GM12878 (cell line): ENCODE results near the gene SYPL1. TPM values are rescaled to one million over a fixed set of nuclear protein-coding genes. Genes with fewer than 3 reads are reported as not detected.

ENCODE experiments used
- ATAC-seq: fragments of 200-7000 bp; cut with Tn5 transposase; 3 replicates; pipeline ENCODE4 v1.9.1; 2020; ENCODE audit warnings: mild to moderate bottlenecking, moderate library complexity
- BruUV-seq: library from RNA; stranded (reverse); fragments of 400-500 nt; replicated peaks from 2 replicates; lab custom pipeline; 2021; lab: Mats Ljungman, UMichigan
- CTCF ChIA-PET: fragments of 300-600 bp; sonication (Branson Sonifier 250); formaldehyde crosslinking; extraction: SDS; loops from one replicate; lab custom pipeline; 2021; ENCODE audit warnings: inconsistent platforms; lab: Yijun Ruan, JAX
- POLR2A ChIA-PET: fragments of 350-600 bp; formaldehyde crosslinking; extraction: SDS; loops from one replicate; lab custom pipeline; 2021; ENCODE audit warnings: inconsistent platforms; lab: Charles Lee
- RAD21 ChIA-PET: fragments of 300-600 bp; sonication (Branson Sonifier 250); formaldehyde crosslinking; loops from one replicate; lab custom pipeline; 2023; ENCODE audit warnings: antibody characterized with exemption; ENCODE audit not compliant: unreplicated experiment; lab: Charles Lee
- SMC1A ChIA-PET: fragments of 300-600 bp; sonication (Branson Sonifier 250); formaldehyde crosslinking; loops from one replicate; lab custom pipeline; 2023; ENCODE audit not compliant: unreplicated experiment, uncharacterized antibody; lab: Charles Lee
- DNase-seq: peaks from one replicate; pipeline ENCODE4 v3.0.0-alpha.2; 2011; ENCODE audit warnings: low read depth, low spot score
- FAIRE-seq: peaks from 3 replicates; lab custom pipeline; 2011; peaks lifted over from hg19 to GRCh38; lab: Jason Lieb, UNC
- H2AFZ ChIP-seq: 2 replicates; pipeline ENCODE4 v1.6.0; 2011; ENCODE audit warnings: low read depth, low read length, control low read depth; ENCODE audit not compliant: control insufficient read depth
- H3K27ac ChIP-seq: 2 replicates; pipeline ENCODE4 v1.5.1; 2011; ENCODE audit warnings: control low read depth; ENCODE audit not compliant: control insufficient read depth, insufficient read depth
- H3K27me3 ChIP-seq, 2 experiments: replicated peaks in 1 of 2; 2 replicates each; pipeline versions ENCODE4 v1.6.0 to v1.6.1; 2011; ENCODE audit warnings: low read length in 1 of 2; ENCODE audit not compliant: control insufficient read depth in 2 of 2, insufficient read depth in 2 of 2
- H3K36me3 ChIP-seq, 2 experiments: 2 replicates each; pipeline ENCODE4 v1.5.1; 2011; ENCODE audit warnings: low read length in 1 of 2; ENCODE audit not compliant: control insufficient read depth in 2 of 2, insufficient read depth in 2 of 2
- H3K4me1 ChIP-seq: 2 replicates; pipeline ENCODE4 v1.6.1; 2011; ENCODE audit warnings: mild to moderate bottlenecking, low read length, moderate library complexity, mixed read lengths; ENCODE audit not compliant: control insufficient read depth, insufficient read depth
- H3K4me2 ChIP-seq: 2 replicates; pipeline ENCODE4 v1.6.0; 2011; ENCODE audit warnings: control low read depth; ENCODE audit not compliant: control insufficient read depth, insufficient read depth
- H3K4me3 ChIP-seq: fragments of 200-600 bp; sonication (generic); 2 replicates; pipeline ENCODE4 v1.5.1; 2016
- H3K79me2 ChIP-seq: 2 replicates; pipeline ENCODE4 v1.6.0; 2011; ENCODE audit warnings: low read length; ENCODE audit not compliant: control insufficient read depth, insufficient read depth
- H3K9ac ChIP-seq: 2 replicates; pipeline ENCODE4 v1.8.0; 2011; ENCODE audit warnings: low read length, control low read depth, mixed read lengths; ENCODE audit not compliant: control insufficient read depth, insufficient read depth
- H3K9me3 ChIP-seq: replicated peaks from 3 replicates; pipeline ENCODE4 v1.5.1; 2011; ENCODE audit warnings: mild to moderate bottlenecking, low read length; ENCODE audit not compliant: control insufficient read depth, insufficient read depth
- H4K20me1 ChIP-seq: 2 replicates; pipeline ENCODE4 v1.6.0; 2011; ENCODE audit not compliant: control insufficient read depth, insufficient read depth
- BACH1 ChIP-seq: fragments of 450-650 bp; IDR thresholded peaks from 2 replicates; pipeline ENCODE4 v1.6.1; 2017; ENCODE audit warnings: mild to moderate bottlenecking, borderline replicate concordance
- BHLHE40 ChIP-seq, 2 experiments: fragments of 450-650 bp in 1 of 2; IDR thresholded peaks; 2 replicates each; pipeline ENCODE4 v1.6.1; 2011 to 2017; ENCODE audit warnings: low read depth in 2 of 2, borderline replicate concordance in 1 of 2, improper control_type of control experiment in 1 of 2, low read length in 1 of 2, mild to moderate bottlenecking in 1 of 2
- EED ChIP-seq: sonication (generic); IDR thresholded peaks from 2 replicates; pipeline ENCODE4 v1.6.1; 2016; ENCODE audit warnings: antibody characterized with exemption, low read depth
- ESRRA ChIP-seq: IDR thresholded peaks from 2 replicates; pipeline ENCODE4 v1.6.1; 2012; ENCODE audit warnings: mild to moderate bottlenecking, low read length, improper control_type of control experiment
- EZH2 ChIP-seq: IDR thresholded peaks from 2 replicates; pipeline ENCODE4 v1.6.1; 2012; ENCODE audit warnings: low read depth, mild to moderate bottlenecking, control low read depth, inconsistent platforms, low read length, borderline replicate concordance; ENCODE audit not compliant: control insufficient read depth
- HDAC2 ChIP-seq: fragments of 200-600 bp; sonication (generic); IDR thresholded peaks from 2 replicates; pipeline ENCODE4 v1.6.1; 2017
- IRF5 ChIP-seq: fragments of 450-650 bp; IDR thresholded peaks from 2 replicates; pipeline ENCODE4 v1.6.1; 2017; ENCODE audit warnings: borderline replicate concordance
- JUNB ChIP-seq: IDR thresholded peaks from 2 replicates; pipeline ENCODE4 v1.6.1; 2016; ENCODE audit warnings: antibody characterized with exemption, mild to moderate bottlenecking
- KAT2A ChIP-seq: conservative IDR thresholded peaks from 2 replicates; pipeline ENCODE4 v1.6.1; 2011; ENCODE audit warnings: low read depth, low read length; ENCODE audit not compliant: control insufficient read depth
- NBN ChIP-seq: fragments of 450-650 bp; IDR thresholded peaks from 2 replicates; pipeline ENCODE4 v1.6.1; 2016
- NFXL1 ChIP-seq: fragments of 450-650 bp; IDR thresholded peaks from 2 replicates; pipeline ENCODE4 v1.6.1; 2017; ENCODE audit warnings: antibody characterized with exemption, mild to moderate bottlenecking, borderline replicate concordance
- POLR2A ChIP-seq: IDR thresholded peaks from 2 replicates; pipeline ENCODE4 v1.6.1; 2011; ENCODE audit warnings: low read depth, mild to moderate bottlenecking, low read length
- RELA ChIP-seq: fragments of 450-650 bp; IDR thresholded peaks from 2 replicates; pipeline ENCODE4 v1.8.0; 2014; ENCODE audit warnings: borderline replicate concordance; ENCODE audit not compliant: partially characterized antibody
- SMC3 ChIP-seq: IDR thresholded peaks from 2 replicates; pipeline ENCODE4 v1.6.1; 2011; ENCODE audit warnings: low read length, improper control_type of control experiment, borderline replicate concordance
- SPI1 ChIP-seq: IDR thresholded peaks from 2 replicates; pipeline ENCODE4 v1.6.1; 2011; ENCODE audit warnings: low read depth, mild to moderate bottlenecking, low read length, moderate library complexity, borderline replicate concordance; ENCODE audit not compliant: insufficient read depth
- SRF ChIP-seq, 2 experiments: IDR thresholded peaks; 2 replicates each; pipeline ENCODE4 v1.6.1; 2011; ENCODE audit warnings: low read depth in 2 of 2, low read length in 2 of 2, mild to moderate bottlenecking in 1 of 2, moderate library complexity in 1 of 2
- STAT3 ChIP-seq: IDR thresholded peaks from 2 replicates; pipeline ENCODE4 v1.6.1; 2011; ENCODE audit warnings: low read depth, low read length, improper control_type of control experiment
- TCF7 ChIP-seq: IDR thresholded peaks from 2 replicates; pipeline ENCODE4 v1.6.1; 2014; ENCODE audit warnings: antibody characterized with exemption, borderline replicate concordance
- ZNF687 ChIP-seq: fragments of 450-650 bp; IDR thresholded peaks from 2 replicates; pipeline ENCODE4 v1.6.1; 2017; ENCODE audit warnings: mild to moderate bottlenecking, moderate library complexity
- WGBS: methylation state at CpG from one replicate; pipeline ENCODE4 v1.1.6; 2016; ENCODE audit warnings: low lambda C conversion rate; ENCODE audit not compliant: insufficient replicate concordance, insufficient coverage; ENCODE audit errors: missing lambda C conversion rate; 5-methylcytosine and 5-hydroxymethylcytosine counted together
- in situ Hi-C: fragments of 300-500 bp; cut with MboI; formaldehyde crosslinking; loops from 9 replicates; pipeline ENCODE4 v1.14.3; 2018; ENCODE audit warnings: mixed read lengths
- intact Hi-C: fragments of 100-400 bp; cut with micrococcal nuclease; formaldehyde crosslinking; loops from one replicate; pipeline ENCODE4 v1.14.2; 2022; ENCODE audit not compliant: unreplicated experiment
- polyA plus RNA-seq, 11 experiments: library from polyadenylated mRNA; depleted of rRNA in 4 of 11; unstranded in 6 of 11; stranded (reverse) in 5 of 11; fragments of >200 nt; fragmentation: Nextera tagmentation in 4 of 11; fragmentation: Illumina TruSeq in 1 of 11; extraction: Ambion mirVana in 4 of 11; extraction: Trizol in 1 of 11; gene quantifications; 1 replicate in 1 of 11; 2 replicates in 10 of 11; pipeline versions ENCODE4 v1.2.1 to v1.2.3, GENCODE V29; 2011 to 2016; ENCODE audit warnings: inconsistent platforms in 2 of 11, missing spikeins in 2 of 11, low read depth in 1 of 11
- total RNA-seq, 4 experiments: library from RNA; depleted of rRNA in 3 of 4; stranded (reverse); fragments of >200 nt in 3 of 4; fragmentation: Illumina TruSeq in 1 of 4; extraction: Trizol in 1 of 4; gene quantifications; 2 replicates each; pipeline versions ENCODE4 v1.2.1 to v1.2.3, GENCODE V29; 2013 to 2021

Gene SYPL1
- total and polyA plus RNA-seq, 10 of the 15 experiments (the other 5 are each of a cell fraction or from before 2014, with no cell fraction given) = 34.5 to 177 (median 87.3) TPM

GRCh38 chr7:106056513-106057203 is 55.5 kb downstream of the SYPL1 start:
- Histone ChIP-seq H3K4me1 (peaks cover 52% of the 10 kb centered on the region), H4K20me1 (no peaks in the 10 kb centered on the region), H2AFZ (peak overlapping the region; percentile 49), H3K27me3 (no peaks in the 10 kb centered on the region), H3K9ac (peak overlapping the region; percentile 9), H3K9me3 (peaks cover 14% of the 10 kb centered on the region; the same call in 2 of the 3 replicates), H3K4me3 (no peak overlapping the region), H3K36me3 (no peaks in the 10 kb centered on the region), H3K27ac (peak overlapping the region; percentile 97), H3K4me2 (peak overlapping the region; percentile 84), H3K79me2 (no peaks in the 10 kb centered on the region)
- FAIRE-seq (no peak), ATAC-seq (peak; percentile 75), DNase-seq (no peak)
- SMC1A ChIA-PET = interaction anchor here (0.8 to 8.8 kb wide), 24 partner anchors 9 to 406 kb away, joined by 3 to 223 read pairs (median 4); partner anchors contain the start of gene SYPL1
- intact Hi-C loops (loop anchor here (1.0 to 10.0 kb wide), 5 partner anchors 55 to 408 kb away; partner anchors contain the start of gene NAMPT), in situ Hi-C loops (loop anchor here (5.0 kb wide), 1 partner anchor 96 kb away; no protein-coding TSS in a partner anchor)
- WGBS = 25% methylated on average over 9 of the region's 9 CpGs
- CTCF ChIA-PET = interaction anchor here (0.6 to 9.2 kb wide), 21 partner anchors 9 to 305 kb away, joined by 3 to 288 read pairs (median 5); partner anchors contain the start of gene SYPL1
- RAD21 ChIA-PET = interaction anchor here (0.5 to 6.0 kb wide), 9 partner anchors 12 to 286 kb away, joined by 3 to 133 read pairs (median 7); partner anchors contain the start of gene SYPL1
- no TSS peak for BruUV-seq
- POLR2A ChIA-PET = interaction anchor here (0.5 to 6.2 kb wide), 6 partner anchors 16 to 113 kb away, joined by 3 to 47 read pairs (median 4); partner anchors contain the start of gene SYPL1
- TF ChIP-seq TCF7 (no peak), POLR2A (no peak), EZH2 (no peak), STAT3 (no peak), SPI1 (no peak), ESRRA (no peak), JUNB (peak; percentile 67), KAT2A (no peak), ZNF687 (no peak), NBN (0 out of 2 replicates have a peak, but pooled peaks have one; percentile 15), RELA (no peak), EED (0 out of 2 replicates have a peak, but pooled peaks have one; percentile 51), SRF (IDR thresholded peaks at IDR 0.05; ENCODE audit: low read depth in 2 of 2, low read length in 2 of 2) (no peak), BHLHE40 (IDR thresholded peaks at IDR 0.05; ENCODE audit: borderline replicate concordance in 1 of 2, low read depth in 2 of 2, low read length in 1 of 2) (peak in 1 of 2 experiments; percentile 46; a peak in 2 of 4 replicates), HDAC2 (no peak), BACH1 (no peak), SMC3 (peak; percentile 99), NFXL1 (no peak), IRF5 (no peak)
